Psoas muscle (tissue), 8 donors: Measurements from ENCODE around the gene GNB4. TPM values are rescaled to one million over a fixed set of nuclear protein-coding genes. Genes with fewer than 3 reads are reported as not detected.

Experiments used
- ATAC-seq, 4 donors: fragments of 200-7000 bp; cut with Tn5 transposase; one replicate each; pipeline ENCODE4 v1.9.1; 2020; ENCODE audit warnings: moderate library complexity in 3 of 4, mild to moderate bottlenecking in 2 of 4
- DNase-seq, 2 donors: peaks; one replicate each; pipeline ENCODE4 v3.0.0-alpha.2; 2020
- H3K27ac ChIP-seq: fragments of 200-600 bp; one replicate; pipeline ENCODE4 v1.8.0; 2022
- H3K27me3 ChIP-seq, 3 donors: fragments of 200-600 bp in 1 of 3; one replicate each; pipeline versions ENCODE4 v1.6.1 to v1.8.0; 2013 to 2022; ENCODE audit warnings: low read length in 2 of 3, mild to moderate bottlenecking in 2 of 3, moderate library complexity in 1 of 3; ENCODE audit not compliant: insufficient read depth in 3 of 3
- H3K36me3 ChIP-seq, 2 donors: fragments of 200-600 bp in 1 of 2; one replicate each; pipeline versions ENCODE4 v1.6.1 to v1.8.0; 2013 to 2022; ENCODE audit warnings: low read depth in 1 of 2, mild to moderate bottlenecking in 1 of 2, moderate library complexity in 1 of 2; ENCODE audit not compliant: insufficient read depth in 1 of 2
- H3K4me1 ChIP-seq: fragments of 200-600 bp; one replicate; pipeline ENCODE4 v1.8.0; 2022
- H3K4me3 ChIP-seq: fragments of 200-600 bp; one replicate; pipeline ENCODE4 v1.8.0; 2022; ENCODE audit warnings: mild to moderate bottlenecking
- H3K9me3 ChIP-seq: fragments of 200-600 bp; one replicate; pipeline ENCODE4 v1.8.0; 2022
- WGBS, 3 donors: extraction: QIAGEN DNeasy Blood & Tissue Kit; methylation state at CpG; one replicate each; pipeline versions ENCODE4 v1.1.6 to v1.1.7; 2013; 5-methylcytosine and 5-hydroxymethylcytosine counted together
- intact Hi-C, 2 donors: fragments of 100-400 bp; cut with DNase I; formaldehyde crosslinking; loops; one replicate each; pipeline versions ENCODE4 v1.11.0 to v1.14.2; 2022
- polyA plus RNA-seq, 3 donors: library from polyadenylated mRNA; stranded (reverse); fragments of 200-250 nt; gene quantifications; one replicate each; pipeline ENCODE4 v1.2.3, GENCODE V29; 2013
- total RNA-seq, 4 donors: library from RNA; stranded (reverse); fragmentation: NEBNext Ultra II Directional in 2 of 4; extraction: Animal tissue kit (Norgen Biotek cat#: 25700) in 2 of 4; gene quantifications; one replicate each; pipeline versions ENCODE4 v1.2.1 to v1.2.4, GENCODE V29; 2021 to 2023
- TF ChIP-seq, protein P1 (sequence below): fragments of 200-600 bp; IDR thresholded peaks from one replicate; pipeline ENCODE4 v1.8.0; 2022; ENCODE audit warnings: antibody characterized with exemption
- donor health status: healthy with polysubstance abuse.
- donor health status: DM: no; HTN: no; CAD: no; lungs with moderate emphysema.
- donor health status: Bipolar disorder and iron deficiency.
- donor health status: healthy.
- donor health status: DM: yes; HTN: yes; CAD: no.
- donor health status: DM: no; HTN: no; CAD: no.
- donor health status: DM: no; HTN: no; CAD: no.
- donor health status: DM: yes; HTN: yes; CAD: no.

The GNB4 gene
- total and polyA plus RNA-seq, 7 donors = 0.83 to 6.5 (median 2.9) TPM

DNA sequence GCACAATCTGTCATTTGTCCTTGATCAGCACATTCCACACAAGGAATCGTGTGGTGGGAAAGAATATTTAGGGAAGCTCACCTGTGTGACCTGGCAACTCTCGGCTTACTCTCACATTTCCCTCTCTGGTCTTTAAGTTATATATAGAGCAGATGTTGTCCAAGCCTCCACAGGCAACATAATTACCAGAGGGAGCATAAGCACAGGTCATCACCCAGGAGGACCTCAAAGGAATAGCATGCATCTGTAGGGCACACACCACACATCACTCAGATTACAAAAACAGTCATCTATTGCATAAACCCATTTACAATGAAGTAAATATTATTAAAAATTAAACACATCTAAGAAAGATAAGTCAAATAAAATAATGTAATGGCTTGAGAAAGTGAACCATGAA lies 36.5 kb downstream of the GNB4 start:
- WGBS, 3 donors = 31 to 35% (median 33%) methylated on average over 2 of the region's 2 CpGs
- DNase-seq (no peak), ATAC-seq (no peak)
- Histone ChIP-seq H3K27ac (no peak overlapping the region), H3K36me3 (peaks cover 0 to 26% of the 10 kb centered on the region in 2 donors), H3K27me3 (no peaks in the 10 kb centered on the region), H3K4me3 (no peak overlapping the region), H3K4me1 (no peaks in the 10 kb centered on the region), H3K9me3 (no peaks in the 10 kb centered on the region)
- intact Hi-C loops = loop anchor here in 1 of 2 donors (5.0 kb wide), 1 partner anchor 142 kb away; no protein-coding TSS in a partner anchor
- TF ChIP-seq, protein P1, sequence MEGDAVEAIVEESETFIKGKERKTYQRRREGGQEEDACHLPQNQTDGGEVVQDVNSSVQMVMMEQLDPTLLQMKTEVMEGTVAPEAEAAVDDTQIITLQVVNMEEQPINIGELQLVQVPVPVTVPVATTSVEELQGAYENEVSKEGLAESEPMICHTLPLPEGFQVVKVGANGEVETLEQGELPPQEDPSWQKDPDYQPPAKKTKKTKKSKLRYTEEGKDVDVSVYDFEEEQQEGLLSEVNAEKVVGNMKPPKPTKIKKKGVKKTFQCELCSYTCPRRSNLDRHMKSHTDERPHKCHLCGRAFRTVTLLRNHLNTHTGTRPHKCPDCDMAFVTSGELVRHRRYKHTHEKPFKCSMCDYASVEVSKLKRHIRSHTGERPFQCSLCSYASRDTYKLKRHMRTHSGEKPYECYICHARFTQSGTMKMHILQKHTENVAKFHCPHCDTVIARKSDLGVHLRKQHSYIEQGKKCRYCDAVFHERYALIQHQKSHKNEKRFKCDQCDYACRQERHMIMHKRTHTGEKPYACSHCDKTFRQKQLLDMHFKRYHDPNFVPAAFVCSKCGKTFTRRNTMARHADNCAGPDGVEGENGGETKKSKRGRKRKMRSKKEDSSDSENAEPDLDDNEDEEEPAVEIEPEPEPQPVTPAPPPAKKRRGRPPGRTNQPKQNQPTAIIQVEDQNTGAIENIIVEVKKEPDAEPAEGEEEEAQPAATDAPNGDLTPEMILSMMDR = no peak

DNA sequence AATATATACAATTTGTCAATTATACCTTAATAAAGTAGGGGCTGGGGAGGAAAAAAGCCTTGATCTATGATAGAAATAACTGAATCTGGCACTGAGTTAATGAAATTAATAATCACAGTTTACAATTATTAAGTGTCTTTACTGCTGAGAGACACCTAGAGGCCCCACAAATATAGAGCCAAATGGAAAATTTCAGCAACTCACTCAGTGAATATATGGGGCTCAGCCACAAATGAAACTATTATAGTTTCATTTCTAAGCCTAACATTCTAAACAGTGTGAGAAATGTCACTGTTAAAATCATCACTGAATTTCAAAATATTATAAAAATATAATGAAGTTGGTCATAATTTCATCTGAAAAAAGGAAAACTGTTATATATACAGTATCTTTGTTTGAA lies 40.3 kb downstream of the GNB4 start:
- no peak for ATAC-seq
- DNase-seq = no peak
- no peaks in the 10 kb centered on the region for H3K27me3 ChIP-seq
- H3K36me3 ChIP-seq = peaks cover 0 to 7% of the 10 kb centered on the region in 2 donors
- intact Hi-C loops = no loop called here
- no peak overlapping the region for H3K27ac ChIP-seq
- H3K4me1 ChIP-seq = no peaks in the 10 kb centered on the region
- TF ChIP-seq, protein P1 = no peak
- no peak overlapping the region for H3K4me3 ChIP-seq
- no peaks in the 10 kb centered on the region for H3K9me3 ChIP-seq

DNA sequence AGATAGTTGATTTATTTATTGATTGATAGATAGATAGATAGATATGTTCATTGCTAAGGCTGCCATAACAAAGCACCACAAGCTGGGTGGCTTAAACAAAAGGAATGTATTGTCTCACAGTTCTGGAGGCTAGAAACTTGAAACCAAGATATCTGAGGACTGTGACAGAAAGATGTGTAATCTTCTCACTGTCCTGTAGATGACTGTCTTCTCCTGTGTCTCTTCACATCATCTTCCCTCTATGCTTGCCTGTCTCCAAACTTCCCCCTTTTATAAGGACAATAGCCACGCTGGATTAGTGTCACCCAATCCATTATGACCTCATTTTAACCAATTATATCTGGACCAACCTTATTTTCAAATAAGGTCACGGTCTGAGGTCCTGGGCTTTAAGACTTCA lies 40.9 kb downstream of the GNB4 start:
- H3K4me3 ChIP-seq = no peak overlapping the region
- H3K4me1 ChIP-seq = no peaks in the 10 kb centered on the region
- ATAC-seq = peak in 1 of 4 donors; percentile 62
- TF ChIP-seq, protein P1 = no peak
- H3K27me3 ChIP-seq = no peaks in the 10 kb centered on the region
- no peaks in the 10 kb centered on the region for H3K9me3 ChIP-seq
- DNase-seq = no peak
- WGBS, 3 donors = 73 to 80% (median 78%) methylated on average over 2 of the region's 2 CpGs
- no peak overlapping the region for H3K27ac ChIP-seq
- peaks cover 0 to 11% of the 10 kb centered on the region in 2 donors for H3K36me3 ChIP-seq
- intact Hi-C loops = no loop called here

DNA sequence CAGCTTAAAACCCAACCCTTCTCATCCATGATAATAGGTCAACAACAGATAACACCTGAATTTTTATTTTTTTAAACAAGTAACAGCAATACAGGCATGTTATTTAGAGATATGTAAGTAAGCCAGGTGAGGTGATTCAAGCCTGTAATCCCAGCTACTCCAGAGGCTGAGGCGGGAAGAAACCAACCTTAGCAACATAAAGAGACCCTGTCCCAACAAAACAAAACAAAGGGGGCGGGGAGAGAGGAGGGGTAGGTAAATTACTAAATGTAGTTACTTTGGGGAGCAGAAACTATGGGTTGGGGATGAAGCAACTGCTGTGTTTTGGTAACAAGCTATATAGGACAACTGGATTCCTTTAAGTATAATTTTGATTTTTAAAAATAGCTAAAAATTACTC lies 47.0 kb downstream of the GNB4 start:
- no peak overlapping the region for H3K27ac ChIP-seq
- H3K36me3 ChIP-seq = peaks cover 0 to 60% of the 10 kb centered on the region in 2 donors
- ATAC-seq (no peak), DNase-seq (no peak)
- TF ChIP-seq, protein P1 = no peak
- no peaks in the 10 kb centered on the region for H3K4me1 ChIP-seq
- intact Hi-C loops = no loop called here
- H3K27me3 ChIP-seq = no peaks in the 10 kb centered on the region
- H3K9me3 ChIP-seq = no peaks in the 10 kb centered on the region
- H3K4me3 ChIP-seq = no peak overlapping the region
- 89 to 98% (median 94%) methylated on average over 2 of the region's 2 CpGs for WGBS, 3 donors

DNA sequence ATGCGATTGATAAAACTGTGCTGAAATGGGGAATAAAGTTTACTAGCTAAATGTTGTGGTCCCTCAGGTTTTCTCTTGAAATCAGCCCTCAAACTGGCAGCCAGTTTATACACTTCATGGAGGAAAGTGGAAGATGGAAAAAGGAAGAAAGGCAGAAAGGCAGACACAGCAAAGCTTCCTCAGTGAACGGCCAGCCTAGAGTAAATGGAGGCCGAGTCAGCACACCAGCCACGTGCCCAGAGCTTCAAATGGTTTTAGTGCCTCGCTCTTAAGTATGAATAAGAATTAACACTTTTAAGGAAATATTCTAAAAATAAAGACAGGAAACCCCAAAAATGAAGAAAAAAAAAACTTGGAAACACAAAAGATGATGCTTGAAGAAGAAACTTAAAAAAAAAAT lies 48.3 kb downstream of the GNB4 start:
- Histone ChIP-seq H3K4me1 (no peaks in the 10 kb centered on the region), H3K9me3 (no peaks in the 10 kb centered on the region), H3K36me3 (peaks cover 0 to 72% of the 10 kb centered on the region in 2 donors), H3K27ac (no peak overlapping the region), H3K27me3 (no peaks in the 10 kb centered on the region), H3K4me3 (no peak overlapping the region)
- ATAC-seq (no peak), DNase-seq (no peak)
- intact Hi-C loops = no loop called here
- TF ChIP-seq, protein P1 = no peak
- WGBS, 3 donors = 71 to 78% (median 74%) methylated on average over 5 of the region's 5 CpGs
